ENCODE measurements around the gene ZBTB44.
"Not testable (repeated sequence)": the region's sequence is repeated elsewhere in the genome, so short reads cannot be mapped to it uniquely, and the experiment has no call there.

The ZBTB44 gene

GRCh38 chr11:130338667-130339066 is 23.9 kb upstream of the ZBTB44 start:
- no peak for TF ChIP-seq CTCF (IDR thresholded peaks at IDR 0.05; ENCODE audit: insufficient read depth, low read length, missing control alignments)
- no peak overlapping the region for H3K4me3 ChIP-seq (ENCODE audit: low read depth, low read length)
- POLR2A ChIA-PET, result no interaction called here
- DNase-seq (ENCODE audit: low read depth, low spot score), result no peak
- CTCF ChIA-PET, result no interaction called here

DNA sequence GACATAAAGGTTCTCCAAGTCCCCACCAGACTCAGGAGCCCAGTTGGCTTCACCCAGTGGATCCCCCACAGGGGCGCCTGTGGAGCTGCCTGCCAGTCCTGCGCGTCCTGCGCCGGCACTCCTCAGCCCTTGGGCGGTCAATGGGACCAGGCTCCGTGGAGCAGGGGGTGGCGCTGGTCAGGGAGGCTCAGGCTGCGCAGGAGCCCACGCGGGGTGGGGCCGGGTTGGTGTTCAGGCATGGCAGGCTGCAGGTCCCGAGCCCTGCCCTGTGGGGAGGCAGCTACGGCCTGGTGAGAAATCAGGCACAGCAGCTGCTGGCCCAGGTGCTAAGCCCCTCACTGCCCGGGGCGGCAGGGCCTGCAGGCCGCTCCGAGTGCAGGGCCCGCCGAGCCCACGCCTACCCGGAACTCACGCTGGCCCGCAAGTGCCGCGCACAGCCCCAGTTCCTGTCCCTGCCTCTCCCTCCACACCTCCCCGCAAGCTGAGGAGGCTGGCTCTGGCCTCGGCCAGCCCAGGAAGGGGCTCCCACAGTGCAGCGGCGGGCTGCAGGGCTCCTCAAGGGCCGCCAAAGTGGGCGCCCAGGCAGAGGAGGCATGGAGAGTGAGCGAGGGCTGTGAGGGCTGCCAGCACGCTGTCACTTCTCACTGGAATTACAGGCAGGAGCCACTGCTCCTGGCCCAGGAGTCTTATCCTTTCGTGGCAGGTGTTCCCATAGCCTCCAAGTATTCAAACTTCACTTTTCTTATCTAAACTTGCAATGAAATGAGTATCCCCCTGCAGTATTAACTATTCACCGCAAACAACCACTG is 22.8 kb upstream of the ZBTB44 start:
- ChIA-PET POLR2A (no interaction called here), CTCF (no interaction called here)

GRCh38 chr11:130331397-130331796 is 16.7 kb upstream of the ZBTB44 start:
- H3K4me3 ChIP-seq (ENCODE audit: low read depth, low read length); DNase-seq (ENCODE audit: low read depth, low spot score); POLR2A ChIA-PET; CTCF ChIA-PET: not testable (repeated sequence)

More for the DNA sequence above, 22.8 kb upstream of the ZBTB44 start:
- no peak overlapping the region for H3K4me3 ChIP-seq (ENCODE audit: low read depth, low read length)
- no peak for DNase-seq (ENCODE audit: low read depth, low spot score)
- no peak for TF ChIP-seq CTCF (IDR thresholded peaks at IDR 0.05; ENCODE audit: insufficient read depth, low read length, missing control alignments)

DNA sequence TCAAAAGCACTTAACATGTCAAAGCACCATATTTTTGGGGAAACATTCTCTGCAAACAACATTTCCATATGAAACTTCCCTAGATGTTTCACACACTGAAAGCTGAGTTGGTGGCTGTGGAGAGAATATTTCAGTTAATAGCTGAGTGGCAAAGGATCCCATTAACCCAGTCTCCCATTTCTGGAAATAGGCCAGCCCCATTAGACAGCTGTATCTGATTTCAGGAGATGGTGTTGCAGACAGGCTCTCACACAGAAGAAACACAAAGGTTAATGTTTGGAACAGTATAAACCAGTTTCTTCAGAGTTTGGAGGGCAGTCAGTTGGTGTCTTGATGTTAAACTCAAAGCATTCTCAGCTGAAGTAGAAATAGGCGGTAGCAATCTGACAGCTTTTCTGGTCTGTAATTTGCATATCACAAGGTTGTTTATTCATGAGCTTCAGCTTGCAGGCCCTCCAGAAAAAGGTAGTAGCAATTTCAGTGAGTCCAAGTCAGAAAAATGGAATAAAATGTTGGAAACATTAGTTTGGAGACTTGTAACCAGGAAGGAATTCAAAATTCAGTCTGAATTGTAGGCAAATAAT is 15.5 kb upstream of the ZBTB44 start:
- CTCF ChIA-PET, result no interaction called here
- POLR2A ChIA-PET, result no interaction called here
- DNase-seq (ENCODE audit: low read depth, low spot score), result no peak
- TF ChIP-seq CTCF (IDR thresholded peaks at IDR 0.05; ENCODE audit: insufficient read depth, low read length, missing control alignments), result no peak
- no peak overlapping the region for H3K4me3 ChIP-seq (ENCODE audit: low read depth, low read length)

- CTCF ChIA-PET, result no interaction called here
- no peak for DNase-seq (ENCODE audit: low read depth, low spot score)
- no peak overlapping the region for H3K4me3 ChIP-seq (ENCODE audit: low read depth, low read length)
- no peak for TF ChIP-seq CTCF (IDR thresholded peaks at IDR 0.05; ENCODE audit: insufficient read depth, low read length, missing control alignments)
- POLR2A ChIA-PET, result no interaction called here
Observed at GRCh38 chr11:130328420-130328819, 13.7 kb upstream of the ZBTB44 start.

- DNase-seq (ENCODE audit: low read depth, low spot score), result no peak
- no peak overlapping the region for H3K4me3 ChIP-seq (ENCODE audit: low read depth, low read length)
- TF ChIP-seq CTCF (IDR thresholded peaks at IDR 0.05; ENCODE audit: insufficient read depth, low read length, missing control alignments), result no peak
- CTCF ChIA-PET, result no interaction called here
- POLR2A ChIA-PET, result no interaction called here
Observed at GRCh38 chr11:130327716-130328115, 13.0 kb upstream of the ZBTB44 start.

DNA sequence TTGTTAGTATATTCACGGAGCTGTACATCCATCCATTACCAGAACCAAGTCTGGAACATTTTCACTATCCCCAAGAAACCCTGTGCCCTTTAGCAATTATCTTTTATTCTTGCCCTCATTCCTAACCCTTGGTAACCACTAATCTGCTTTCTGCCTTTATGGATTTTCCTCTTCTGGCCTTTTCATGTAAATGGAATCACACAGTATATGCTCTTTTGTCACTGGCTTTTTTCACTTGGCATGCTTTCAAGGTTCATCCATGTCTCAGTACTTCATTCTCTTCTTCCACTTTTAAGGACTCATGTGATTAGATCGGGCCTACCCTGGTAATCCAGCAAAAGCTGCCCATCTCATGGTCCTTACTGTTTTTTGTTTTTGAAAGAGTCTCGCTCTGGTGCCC is 11.0 kb upstream of the ZBTB44 start:
- no peak for TF ChIP-seq CTCF (IDR thresholded peaks at IDR 0.05; ENCODE audit: insufficient read depth, low read length, missing control alignments)
- H3K4me3 ChIP-seq (ENCODE audit: low read depth, low read length), result no peak overlapping the region
- ChIA-PET POLR2A (no interaction called here), CTCF (no interaction called here)
- no peak for DNase-seq (ENCODE audit: low read depth, low spot score)
